HG03571 (cell line): ENCODE data around the gene CLMN.

ENCODE experiments used
- ATAC-seq: cut with Tn5 transposase; IDR thresholded peaks from one replicate; pipeline ENCODE4 v1.9.1; 2021; ENCODE audit not compliant: unreplicated experiment

The CLMN gene

GRCh38 chr14:95174184-95174792 lies 145.4 kb downstream of the CLMN start:
- ATAC-seq: no peak

DNA sequence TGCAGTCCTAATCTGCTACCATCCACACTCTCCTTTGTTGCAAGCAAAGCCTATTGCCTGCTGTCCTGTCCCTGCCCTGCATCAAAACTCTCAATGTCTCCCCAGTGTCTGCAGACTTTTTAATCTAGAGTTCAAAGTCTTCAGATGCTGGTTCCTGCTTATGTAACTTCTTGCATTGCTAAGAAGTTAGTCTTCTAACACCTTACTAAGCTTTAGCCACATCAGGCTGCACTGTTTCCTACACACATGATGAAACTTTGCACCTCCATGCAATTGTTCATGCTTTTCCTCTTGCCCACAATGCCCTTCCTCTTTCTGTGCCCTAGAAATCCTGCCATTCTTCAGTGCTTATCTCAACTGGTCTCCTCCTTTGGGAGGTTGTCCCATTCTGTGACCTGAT lies 146.2 kb downstream of the CLMN start:
- no peak for ATAC-seq

- ATAC-seq: no peak
These were observed 152.5 kb downstream of the CLMN start for GRCh38 chr14:95167177-95167576.

DNA sequence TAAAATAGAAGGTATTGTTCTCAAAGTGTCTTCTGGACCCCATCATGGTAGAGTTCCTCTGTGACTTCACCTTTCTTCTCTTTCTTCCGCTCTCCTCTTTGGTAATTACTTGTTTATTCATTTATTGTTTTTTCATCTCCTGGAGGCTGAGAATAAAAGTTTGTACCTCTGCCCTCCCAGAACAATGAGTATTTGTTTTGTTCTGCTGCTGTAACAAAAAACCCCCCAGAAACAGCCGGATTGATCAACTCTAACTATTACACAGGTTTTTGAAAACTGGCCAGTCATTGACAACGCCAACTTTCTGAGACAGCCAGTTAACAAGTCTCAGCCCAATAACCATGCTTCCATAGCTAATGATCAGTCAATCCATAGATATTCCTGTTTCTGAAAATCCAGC lies 154.2 kb downstream of the CLMN start:
- ATAC-seq: no peak

GRCh38 chr14:95164506-95164905 lies 155.2 kb downstream of the CLMN start:
- no peak for ATAC-seq

- ATAC-seq: no peak
These were observed 156.0 kb downstream of the CLMN start for GRCh38 chr14:95163666-95164065.

DNA sequence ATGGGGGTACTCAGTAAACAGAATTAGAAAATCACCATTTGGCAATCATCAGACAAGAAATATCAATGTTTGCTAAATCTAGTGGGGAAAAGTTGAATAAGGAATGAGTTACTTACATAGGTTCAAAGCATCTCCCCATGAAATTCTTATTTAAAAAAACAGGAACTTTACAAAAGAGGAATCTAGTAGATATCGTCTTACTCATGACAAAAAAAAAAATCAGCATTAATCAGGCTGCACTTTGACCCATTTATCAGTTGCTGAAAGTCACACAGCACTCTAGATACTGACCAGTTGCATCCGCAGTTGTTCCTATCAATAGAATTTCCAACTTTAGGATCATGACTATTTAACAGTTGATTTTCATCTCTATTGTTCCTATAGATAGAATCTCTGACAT lies 156.6 kb downstream of the CLMN start:
- ATAC-seq: no peak

DNA sequence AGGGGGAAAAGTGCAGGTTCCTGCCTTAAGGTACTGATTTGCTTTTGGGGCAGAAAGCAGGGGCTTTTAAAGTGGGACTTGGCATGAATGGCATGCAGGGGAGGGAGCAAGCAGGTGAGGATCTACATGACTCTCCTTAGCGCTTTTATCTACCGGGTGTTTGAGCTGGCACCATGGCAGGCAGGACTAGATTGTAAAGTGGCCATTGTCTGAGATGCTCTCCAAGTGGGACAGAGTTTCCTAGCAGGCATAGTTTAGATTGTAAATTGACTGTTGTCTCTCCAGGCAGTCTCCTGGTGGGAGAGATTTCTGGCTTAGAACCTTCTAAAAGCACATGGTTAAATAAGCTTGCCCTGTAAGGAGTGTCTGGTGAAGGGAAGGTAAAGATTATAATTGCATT lies 157.1 kb downstream of the CLMN start:
- no peak for ATAC-seq

DNA sequence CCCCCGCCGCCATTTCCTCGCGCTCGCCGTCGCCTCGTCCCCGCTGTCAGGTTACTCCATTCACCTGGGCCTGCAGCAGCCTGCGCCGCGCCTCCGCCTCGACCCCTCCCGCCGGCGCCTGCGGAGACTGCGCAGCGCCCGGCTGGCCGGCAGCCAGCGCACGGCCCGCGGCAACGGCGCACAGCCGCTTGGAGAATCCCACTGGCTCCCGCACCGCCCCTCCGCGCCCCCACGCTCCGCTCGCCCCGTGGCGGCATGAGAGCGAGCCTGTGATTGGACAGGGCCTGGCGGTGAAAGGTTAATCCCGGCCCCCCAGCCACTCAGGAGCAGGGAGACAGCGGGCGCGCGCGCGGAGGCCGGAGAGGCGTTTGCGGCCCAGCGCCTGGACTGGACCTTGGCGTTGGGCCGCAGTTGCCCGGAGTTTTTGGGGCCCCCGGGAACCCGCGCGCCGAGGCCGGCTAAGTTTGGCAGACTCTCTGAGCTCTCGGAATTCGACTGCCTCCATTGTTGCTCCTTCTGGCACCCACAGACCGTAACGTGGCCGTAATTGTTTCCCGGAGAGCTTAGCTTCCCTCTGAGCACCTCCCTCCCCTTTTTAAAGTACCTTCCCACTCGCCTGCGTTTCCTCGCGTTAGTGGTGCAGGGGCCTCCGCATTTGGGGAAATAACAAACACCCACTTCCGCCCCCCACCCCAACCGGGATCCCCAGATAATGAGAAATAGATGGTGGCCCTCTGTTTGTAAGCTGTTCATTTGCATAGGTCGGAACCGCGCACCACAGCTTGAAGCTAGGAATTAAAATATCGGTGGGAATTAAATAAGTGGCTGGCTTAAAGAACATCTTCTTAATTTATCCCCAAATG lies 162.2 kb downstream of the CLMN start, which contains the start of gene DICER1:
TSS of gene DICER1 (minus strand) at position 203 of the 863 bp plus-strand sequence. CDS start 24,071 bp downstream, outside the sequence.
- ATAC-seq: peak; percentile 68

DNA sequence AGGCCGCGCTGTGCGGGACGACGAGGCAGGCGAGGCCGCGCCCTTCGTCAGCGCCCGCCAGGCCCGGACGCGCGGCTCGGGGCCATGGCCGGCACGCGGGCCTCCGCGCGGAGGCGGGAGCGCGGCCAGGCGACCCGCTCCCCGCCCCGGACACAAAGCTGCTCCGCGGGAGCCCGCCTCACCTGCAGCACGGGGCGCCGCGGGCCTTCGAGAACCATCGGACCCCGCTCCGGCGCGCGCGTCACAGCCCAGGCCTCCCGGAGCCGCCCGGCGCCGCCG lies 162.7 kb downstream of the CLMN start:
- peak; percentile 28 for ATAC-seq

DNA sequence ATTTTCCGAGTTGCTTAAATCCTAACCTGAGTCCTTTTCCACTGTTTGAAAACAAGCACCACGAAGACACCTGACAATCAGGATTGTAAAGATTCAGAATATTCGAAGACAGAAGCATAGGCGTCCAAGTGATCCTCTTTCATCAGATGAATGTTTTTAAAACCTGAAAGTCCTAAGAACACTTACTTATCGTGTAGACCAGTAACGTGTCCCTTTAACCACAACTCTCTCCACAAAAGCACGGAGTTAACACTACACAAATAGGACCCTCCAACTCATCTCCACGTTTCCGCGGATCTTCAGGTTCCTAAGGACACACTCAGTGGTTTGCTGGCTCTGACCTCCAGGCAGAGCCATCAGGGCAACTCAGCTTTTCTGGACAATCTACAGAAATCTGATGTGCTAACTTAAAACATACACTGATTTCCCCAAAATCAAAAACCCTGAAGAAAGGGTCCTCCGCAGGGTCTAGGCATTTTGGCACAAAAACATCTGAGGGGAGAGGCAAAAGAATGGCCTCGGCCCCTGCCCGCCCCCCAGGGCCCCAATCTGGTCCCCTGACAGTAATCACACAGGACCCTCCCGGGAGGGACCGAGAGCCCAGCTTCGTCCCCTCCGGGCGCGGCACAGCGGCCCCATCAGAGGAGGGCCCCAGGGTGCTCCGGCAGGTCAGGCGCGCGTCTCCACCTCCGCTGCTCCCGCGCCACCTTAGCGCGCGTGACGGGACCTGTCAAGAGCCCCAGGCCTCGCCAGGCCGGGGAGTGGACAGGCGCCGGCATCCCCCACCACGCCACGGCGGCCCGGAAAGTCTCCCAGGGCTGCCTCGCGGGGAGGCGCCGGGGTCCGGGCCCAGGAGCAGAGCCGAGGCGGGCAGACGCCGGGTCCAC lies 163.3 kb downstream of the CLMN start:
- peak; percentile 38 for ATAC-seq

GRCh38 chr14:95155045-95155444 lies 164.7 kb downstream of the CLMN start:
- no peak for ATAC-seq

DNA sequence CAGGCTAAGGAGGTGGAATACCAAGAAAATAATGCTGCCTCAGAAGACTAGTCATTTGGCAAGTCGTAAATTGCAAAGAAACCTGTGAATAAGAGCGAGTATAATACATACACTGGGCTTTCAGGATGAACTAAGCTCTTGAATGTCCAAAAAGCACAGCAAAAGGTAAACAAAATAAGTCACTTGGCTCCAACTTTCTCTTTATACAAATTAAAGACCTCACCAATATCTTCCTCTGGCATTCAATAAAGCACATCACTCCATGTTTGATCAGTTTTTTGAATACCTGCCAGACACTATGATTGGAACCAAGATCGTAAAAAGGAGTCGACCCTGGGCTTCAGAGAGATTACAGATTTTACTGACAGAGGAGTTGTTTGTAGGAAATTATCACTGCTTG lies 165.8 kb downstream of the CLMN start:
- ATAC-seq: no peak

GRCh38 chr14:95151561-95151960 lies 168.1 kb downstream of the CLMN start:
- no peak for ATAC-seq

DNA sequence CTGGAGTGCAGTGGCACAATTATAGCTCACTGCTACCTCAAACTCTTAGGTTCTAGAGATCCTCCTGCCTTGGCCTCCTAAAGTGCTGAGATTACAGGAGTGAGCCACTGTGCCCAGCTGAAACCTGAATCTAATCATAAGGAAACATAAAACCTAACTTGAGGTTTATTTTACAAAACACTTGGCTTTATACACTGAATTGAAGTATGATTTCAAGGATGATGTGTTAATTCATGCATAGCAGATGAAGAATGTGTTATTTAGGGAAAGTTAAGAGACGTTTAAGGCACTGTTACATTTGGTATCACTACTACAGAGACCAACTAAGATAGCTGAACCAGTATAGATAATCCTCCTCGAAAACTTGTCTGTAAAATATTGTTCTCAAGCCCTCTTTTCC lies 168.8 kb downstream of the CLMN start:
- no peak for ATAC-seq

DNA sequence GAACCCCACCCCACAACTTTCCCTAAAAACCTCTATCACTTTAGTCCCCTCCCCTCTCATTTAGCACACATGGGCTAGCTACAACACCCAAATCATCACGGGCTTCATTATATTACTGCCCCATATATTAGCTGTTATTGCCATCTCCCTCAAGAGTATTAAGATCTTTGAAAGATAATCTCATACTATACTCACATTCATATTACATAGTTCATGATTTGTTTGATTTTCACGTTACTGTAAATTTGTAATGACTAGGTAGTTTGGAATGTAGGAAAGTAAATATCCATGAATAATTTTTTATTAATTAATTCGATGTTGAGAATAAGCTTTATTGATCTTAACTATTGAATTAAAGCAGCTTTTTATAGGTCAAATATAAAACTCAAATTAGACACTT lies 170.3 kb downstream of the CLMN start:
- ATAC-seq: no peak

- no peak for ATAC-seq
These were observed 172.1 kb downstream of the CLMN start for GRCh38 chr14:95147597-95147996.

DNA sequence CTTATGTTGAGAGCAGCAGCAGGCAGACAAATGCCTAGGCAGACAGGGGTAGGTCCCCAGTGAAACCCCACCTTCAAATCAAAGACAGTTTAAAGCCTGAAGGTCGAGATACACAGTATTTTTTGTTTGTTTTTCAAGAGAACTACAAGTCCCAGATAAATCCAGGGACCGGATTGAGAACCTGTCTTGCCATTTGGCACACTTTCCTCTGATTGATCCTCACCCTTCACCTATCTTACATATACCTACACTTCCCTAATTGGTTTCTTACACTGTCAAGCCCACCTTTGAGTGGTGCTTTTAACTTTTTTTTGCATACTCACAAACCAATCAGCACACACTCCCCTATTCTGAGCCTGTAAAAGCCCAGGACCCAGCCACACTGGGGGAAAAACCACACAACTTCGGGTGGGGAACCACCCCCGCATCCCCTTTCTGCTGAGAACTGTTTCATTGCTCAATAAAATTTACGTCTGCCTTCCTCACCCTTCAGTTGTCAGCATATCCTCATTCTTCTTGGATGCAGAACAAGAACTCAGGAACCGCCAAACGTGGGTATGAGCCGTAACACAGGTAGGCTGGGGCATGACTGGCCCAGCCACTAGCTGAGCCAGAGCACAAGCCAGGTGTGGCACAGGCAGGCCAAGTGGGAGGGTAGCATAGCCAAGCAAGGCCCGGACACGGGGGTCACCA lies 173.5 kb downstream of the CLMN start:
- no peak for ATAC-seq

DNA sequence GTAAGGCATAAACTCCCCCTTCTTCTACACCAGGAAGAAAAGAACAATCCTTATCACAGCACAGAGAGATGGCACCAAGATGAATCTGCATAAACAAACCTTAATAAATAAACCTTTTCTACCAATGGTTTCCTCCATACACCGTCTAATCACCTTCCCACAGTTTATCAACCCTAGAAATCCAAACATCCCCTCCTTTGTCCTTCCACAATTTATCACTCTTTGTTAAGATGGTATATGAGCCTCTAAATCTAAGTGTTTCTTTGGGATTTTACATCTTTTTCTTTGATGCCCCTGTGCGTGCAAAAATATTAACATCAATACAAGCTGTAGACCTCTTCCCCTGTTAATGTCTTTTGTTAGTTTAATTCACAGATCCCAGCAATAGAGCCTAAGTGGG lies 174.9 kb downstream of the CLMN start:
- ATAC-seq: no peak

- ATAC-seq: no peak
These were observed 175.7 kb downstream of the CLMN start for GRCh38 chr14:95143808-95144620.
